Fibroblast of lung (primary cell): Measurements from ENCODE around the gene LDLRAD4.

ENCODE experiments used
- EZH2 ChIP-seq: IDR thresholded peaks from 2 replicates; pipeline ENCODE4 v1.5.1; 2012; ENCODE audit warnings: low read length, control low read depth, mild to moderate bottlenecking; ENCODE audit errors: missing control alignments
- TF ChIP-seq, protein P1 (sequence below), 2 donors: IDR thresholded peaks in 1 of 2; conservative IDR thresholded peaks in 1 of 2; 1 replicate in 1 of 2; 2 replicates in 1 of 2; pipeline ENCODE4 v1.5.1; 2011 to 2012; ENCODE audit warnings: low read length in 2 of 2, control low read depth in 1 of 2, inconsistent platforms in 1 of 2, low read depth in 1 of 2, mild to moderate bottlenecking in 1 of 2

DNA sequence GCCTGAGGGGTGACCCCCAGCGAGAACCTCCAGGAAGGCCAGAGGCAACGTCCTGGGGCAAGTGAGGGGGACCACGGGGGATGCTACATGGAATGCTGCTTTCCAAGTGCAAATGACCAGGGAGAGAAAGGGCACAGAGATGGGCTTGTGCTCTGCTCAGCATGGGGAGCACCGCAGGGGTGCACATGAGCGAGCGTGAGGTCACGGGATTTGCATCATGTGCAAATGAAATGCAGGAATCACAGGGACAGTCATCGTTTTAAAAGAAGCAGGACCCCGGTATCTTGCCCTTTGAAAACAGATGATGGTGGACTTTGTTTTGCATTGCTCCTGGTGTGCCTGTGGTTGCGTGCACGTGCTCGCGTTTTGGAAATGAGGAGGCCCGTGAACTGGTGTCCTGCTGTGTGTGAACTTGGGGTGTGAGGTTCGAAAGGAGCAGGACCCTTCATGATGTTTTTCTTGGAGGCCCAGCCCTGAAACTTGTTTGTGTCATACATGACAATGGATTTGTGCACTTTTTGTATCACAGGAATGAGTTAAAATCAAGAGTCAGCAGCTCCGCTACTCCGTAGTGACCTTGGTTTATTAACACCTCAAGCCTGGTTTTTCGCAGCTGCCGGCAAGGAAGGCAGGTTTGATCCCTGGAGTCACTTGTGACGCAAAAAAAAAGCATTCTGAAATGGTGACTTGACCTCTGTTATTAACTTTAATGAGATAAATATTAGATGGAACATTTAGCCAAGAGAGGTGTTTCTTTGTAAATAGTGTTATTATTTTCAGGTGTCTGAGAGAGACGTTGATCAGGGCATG is 234.5 kb downstream of the LDLRAD4 start:
- TF ChIP-seq, protein P1, sequence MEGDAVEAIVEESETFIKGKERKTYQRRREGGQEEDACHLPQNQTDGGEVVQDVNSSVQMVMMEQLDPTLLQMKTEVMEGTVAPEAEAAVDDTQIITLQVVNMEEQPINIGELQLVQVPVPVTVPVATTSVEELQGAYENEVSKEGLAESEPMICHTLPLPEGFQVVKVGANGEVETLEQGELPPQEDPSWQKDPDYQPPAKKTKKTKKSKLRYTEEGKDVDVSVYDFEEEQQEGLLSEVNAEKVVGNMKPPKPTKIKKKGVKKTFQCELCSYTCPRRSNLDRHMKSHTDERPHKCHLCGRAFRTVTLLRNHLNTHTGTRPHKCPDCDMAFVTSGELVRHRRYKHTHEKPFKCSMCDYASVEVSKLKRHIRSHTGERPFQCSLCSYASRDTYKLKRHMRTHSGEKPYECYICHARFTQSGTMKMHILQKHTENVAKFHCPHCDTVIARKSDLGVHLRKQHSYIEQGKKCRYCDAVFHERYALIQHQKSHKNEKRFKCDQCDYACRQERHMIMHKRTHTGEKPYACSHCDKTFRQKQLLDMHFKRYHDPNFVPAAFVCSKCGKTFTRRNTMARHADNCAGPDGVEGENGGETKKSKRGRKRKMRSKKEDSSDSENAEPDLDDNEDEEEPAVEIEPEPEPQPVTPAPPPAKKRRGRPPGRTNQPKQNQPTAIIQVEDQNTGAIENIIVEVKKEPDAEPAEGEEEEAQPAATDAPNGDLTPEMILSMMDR (conservative IDR thresholded peaks at IDR 0.05 in 1 of 2, IDR thresholded peaks at IDR 0.05 in 1 of 2; ENCODE audit: low read depth in 1 of 2, low read length in 2 of 2) = no peak
- no peak for TF ChIP-seq EZH2
